HG03064 (cell line): ENCODE results near the gene AFAP1L2.
A peak's percentile ranks its signal among the peaks of the same experiment; 100 is the strongest.

Experiments used
- ATAC-seq: cut with Tn5 transposase; IDR thresholded peaks from one replicate; pipeline ENCODE4 v1.9.1; 2021; ENCODE audit warnings: low read depth; ENCODE audit not compliant: unreplicated experiment

Gene AFAP1L2

DNA sequence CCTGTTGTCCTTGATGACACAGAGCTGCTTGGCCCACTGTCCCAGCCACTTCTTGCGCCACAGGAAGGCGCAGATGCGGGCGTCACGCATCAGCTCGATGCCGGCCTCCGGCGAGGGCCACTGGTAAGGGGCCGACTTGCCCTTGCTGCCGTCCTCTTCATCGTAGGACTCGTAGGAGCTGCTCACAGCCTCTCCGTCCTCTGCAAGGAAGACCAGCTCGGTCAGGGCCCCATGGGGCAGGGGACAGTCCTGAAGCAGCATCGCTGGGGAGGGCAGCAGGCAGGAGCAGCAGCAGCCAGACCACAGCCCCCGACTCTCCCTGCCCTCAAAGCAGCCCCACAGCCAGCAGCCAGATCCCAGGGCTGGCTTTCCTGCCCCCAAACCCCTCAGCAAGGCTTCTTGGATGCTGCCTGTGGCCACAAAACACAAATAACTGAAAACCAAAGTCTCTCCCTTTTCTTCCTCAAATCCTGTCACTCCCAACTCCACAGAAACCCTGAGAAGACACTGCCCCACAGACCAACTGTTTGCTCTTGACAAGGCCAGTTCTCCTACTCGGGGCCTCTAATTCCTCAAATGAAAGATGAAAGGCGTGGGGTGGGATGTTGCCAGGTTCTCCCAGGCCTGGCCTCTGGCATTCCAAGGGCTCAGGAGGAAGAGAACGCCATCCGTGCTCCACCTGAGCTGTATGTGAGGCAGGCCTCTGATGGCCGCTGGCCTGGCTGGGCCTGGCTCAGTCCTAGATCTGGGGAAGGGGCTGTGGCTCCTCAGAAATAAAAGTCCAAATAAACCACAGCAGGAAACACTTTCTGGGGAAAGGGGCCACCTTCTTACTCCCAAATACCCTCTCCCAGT is 88.5 kb downstream of the AFAP1L2 start:
- no peak for ATAC-seq

DNA sequence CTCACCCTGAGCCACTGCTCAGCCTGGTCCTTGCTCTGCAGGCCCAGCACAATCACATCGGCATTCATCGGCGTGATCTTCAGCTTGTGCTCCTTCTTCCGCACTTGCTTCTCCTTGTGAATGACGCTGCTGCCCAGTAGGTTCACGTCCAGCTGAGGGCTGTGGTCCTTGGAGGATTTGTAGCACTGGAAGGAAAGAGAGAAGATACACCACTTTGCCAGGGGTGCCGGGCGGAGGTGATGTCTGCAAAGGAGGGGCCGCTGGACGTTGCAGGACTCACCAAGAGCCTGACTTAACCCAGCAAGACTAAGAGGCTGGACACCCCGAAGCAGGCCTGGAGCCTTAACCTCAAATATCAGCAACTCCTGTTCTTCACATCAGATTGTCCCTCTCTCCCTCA is 90.4 kb downstream of the AFAP1L2 start:
- no peak for ATAC-seq

DNA sequence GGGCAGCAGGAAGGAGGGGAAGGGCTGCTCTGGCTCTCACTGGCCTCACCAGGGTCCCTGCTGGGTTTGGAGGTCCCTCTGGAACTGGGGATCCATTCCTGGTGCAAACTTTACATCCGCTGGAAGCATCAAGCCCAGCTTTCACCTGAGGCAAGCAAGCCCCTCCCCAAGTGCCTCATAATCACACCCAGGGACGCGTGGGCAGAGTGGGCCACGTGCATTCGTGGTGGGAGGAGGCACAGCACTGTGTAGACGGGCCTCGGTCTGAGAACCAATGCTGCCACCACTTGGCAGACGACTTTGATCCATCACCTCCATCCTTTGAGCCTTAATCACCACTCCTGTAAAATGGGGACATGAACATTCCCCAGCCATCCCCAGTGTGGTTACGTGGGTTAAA is 91.2 kb downstream of the AFAP1L2 start:
- ATAC-seq: no peak

DNA sequence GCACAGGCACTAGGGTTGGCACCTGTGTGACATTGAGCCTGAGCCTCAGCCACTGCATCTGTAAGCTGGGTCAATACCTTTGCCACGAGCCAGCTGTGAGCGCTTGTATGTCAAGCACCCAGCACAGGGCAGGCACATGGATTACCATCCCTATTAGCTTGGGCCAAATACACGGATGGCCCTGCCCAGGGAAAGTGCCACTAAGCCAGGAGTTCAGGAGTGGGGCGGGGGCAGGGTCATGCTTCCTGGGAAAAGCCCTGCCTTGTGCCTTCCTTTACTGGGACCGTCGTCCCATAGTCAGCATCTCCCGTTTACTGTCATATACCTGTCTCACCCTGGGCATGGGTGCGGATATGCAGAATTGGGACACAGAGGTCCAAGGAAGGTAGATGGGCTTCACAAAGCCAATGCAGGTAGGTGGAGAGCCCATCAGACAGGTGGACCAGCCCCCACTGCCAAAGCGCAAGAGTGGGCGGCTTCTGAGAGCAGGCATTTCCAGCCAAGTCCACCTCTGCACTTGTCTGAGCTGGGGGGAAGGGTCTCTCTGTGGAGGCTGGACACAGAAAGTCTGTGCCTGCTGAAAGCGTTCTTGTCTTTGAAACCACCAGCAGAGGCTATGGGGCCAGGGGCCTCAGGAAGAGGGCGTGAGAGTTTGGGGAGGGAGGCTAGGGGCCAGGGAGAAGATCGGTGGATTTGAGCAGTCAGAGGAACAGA is 92.6 kb downstream of the AFAP1L2 start:
- ATAC-seq: no peak

DNA sequence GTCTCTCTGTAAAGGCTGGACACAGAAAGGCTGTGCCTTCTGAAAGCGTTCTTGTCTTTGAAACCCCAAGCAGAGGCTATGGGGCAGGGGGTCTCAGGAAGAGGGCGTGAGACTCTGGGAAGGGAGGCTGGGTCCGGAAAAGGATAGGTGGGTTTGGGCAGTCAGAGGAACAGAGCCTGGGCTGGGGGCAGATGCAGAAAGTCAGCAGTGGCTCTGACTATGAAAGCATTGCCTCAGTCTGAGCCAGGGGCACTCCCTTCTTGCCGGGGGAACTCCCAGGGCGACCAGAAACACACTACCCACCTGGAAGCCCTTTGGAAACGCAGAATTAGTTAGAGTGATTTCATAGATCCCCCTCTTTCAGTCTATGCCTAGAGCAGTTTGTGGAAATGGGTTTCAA is 93.3 kb downstream of the AFAP1L2 start:
- ATAC-seq: no peak

DNA sequence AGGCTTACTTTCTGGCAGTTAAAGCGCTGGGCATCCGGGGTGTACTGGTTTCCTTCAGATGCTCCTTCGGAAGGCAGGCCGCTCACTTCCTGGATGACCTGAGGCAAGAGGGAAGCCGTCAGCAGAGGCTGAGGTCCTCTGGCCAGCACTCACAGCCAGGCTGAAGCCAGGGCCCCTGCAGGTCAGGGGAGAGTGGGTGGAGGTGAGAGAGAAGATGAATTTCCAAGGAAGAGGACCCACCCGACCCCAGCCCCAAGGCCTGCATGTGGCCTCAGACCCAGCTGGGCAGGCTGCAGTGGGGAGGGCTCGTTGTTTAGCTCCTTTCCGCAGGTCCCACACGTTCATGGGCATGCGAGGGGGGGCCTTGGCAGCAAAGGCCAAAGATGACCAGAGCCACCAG is 94.0 kb downstream of the AFAP1L2 start:
- no peak for ATAC-seq

DNA sequence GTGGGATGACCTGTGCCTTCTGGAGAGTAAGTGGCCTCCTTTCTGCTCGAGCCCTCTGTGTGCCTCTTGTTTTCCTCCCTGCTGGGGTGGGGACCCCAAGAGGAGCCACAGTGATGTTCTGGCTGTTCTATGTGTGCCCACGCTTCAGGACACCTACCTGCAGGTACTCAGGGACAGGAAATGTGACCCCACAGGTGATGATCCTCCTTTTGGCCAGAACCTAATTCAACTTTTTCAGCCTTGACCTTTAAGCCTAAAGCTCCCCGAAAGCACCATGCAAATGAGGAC is 95.0 kb downstream of the AFAP1L2 start:
- ATAC-seq: no peak

DNA sequence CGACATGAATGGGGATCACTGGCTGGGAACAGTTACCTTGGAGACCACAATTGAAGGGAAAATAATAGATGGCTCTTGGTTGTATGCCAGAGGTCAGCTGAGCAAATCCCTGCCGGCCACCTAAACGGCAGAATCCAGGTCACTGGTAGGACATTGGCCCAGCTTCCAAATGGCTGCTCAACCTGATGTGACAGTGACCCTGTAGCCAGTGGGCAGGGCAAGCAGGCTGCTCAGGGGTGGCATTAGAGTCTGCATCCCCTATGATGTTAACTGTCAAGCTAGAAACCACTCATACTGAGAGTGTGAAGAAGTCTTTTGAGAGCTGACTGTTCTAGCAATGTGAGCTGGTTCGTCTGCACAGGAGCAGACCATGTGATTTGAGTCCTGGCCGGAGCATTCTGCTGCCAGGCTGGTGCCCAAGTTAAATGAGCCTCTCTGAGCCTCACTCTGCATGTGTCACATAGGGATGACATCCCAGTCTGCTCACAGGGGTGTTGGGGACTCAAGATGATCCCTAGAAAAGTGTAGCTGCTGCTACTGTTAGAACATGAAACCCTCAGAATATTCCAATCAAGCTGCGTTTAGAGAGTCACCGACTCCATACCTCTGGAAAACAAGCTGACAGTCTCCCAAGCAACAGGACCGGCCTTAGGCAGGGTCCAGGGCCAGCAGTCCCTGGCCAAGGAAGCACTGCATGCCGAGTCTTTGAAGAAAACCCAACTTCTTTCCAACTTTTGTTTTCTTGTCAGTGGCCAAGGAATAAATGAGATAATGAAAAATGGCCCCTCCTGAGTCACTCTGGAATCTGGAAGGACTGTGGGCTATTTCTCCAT is 95.6 kb downstream of the AFAP1L2 start:
- ATAC-seq: no peak

DNA sequence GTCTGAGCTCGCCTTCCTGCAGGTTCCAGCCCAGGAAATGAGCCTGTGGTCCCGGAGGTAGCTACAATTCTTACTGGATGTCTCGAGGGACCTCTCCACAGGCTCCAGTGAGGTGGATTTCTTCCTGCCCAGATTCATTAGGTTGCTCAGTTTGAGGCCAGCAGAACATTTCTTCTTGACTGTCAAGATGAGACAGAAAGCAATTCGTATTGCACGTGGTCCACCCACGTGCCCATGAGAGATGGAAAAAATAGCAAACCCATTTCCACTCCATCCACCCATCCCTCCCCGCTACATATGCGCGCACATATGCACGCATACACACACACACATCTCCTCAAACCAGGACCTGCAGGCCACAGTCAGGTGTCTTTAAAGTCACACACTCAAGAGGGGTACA is 96.6 kb downstream of the AFAP1L2 start:
- ATAC-seq: no peak

DNA sequence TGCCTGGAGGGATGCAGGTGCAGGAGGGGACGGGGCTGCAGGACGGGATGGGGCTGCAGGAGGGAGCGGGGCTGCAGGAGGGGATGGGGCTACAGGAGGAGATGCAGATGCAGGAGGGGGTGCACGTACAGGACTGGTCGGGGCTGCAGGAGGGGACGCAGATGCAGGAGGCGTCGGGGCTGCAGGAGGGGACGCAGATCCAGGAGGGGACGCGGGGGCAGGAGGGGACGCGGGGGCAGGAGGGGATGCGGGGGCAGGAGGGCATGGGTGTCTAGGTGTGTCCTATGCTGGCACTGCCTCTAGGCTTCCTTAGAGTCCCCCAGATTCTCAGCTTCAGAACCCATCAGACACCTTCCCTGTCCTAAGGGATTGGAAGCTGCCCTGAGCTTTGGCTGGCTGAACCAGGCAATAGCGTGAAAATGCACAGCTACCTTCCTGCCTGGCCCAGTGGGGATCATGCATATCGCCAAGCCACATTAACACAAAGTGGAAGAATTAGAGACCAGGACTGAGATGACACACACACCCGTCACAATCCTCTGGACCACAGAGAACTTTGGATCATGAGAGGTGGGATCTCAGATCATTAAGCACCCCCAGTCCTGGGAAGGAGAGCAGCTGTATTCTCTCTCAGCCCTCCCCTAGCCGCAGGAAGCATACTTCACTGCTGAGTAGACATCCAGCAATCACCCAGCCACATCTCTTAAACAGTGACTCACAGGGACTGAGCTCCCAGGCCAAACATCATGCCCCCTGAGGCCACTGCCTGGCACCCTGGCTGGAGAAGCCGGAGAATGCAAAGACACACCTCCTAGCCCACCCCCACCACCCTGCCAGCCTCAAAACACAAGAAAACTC is 98.0 kb downstream of the AFAP1L2 start:
- no peak for ATAC-seq

DNA sequence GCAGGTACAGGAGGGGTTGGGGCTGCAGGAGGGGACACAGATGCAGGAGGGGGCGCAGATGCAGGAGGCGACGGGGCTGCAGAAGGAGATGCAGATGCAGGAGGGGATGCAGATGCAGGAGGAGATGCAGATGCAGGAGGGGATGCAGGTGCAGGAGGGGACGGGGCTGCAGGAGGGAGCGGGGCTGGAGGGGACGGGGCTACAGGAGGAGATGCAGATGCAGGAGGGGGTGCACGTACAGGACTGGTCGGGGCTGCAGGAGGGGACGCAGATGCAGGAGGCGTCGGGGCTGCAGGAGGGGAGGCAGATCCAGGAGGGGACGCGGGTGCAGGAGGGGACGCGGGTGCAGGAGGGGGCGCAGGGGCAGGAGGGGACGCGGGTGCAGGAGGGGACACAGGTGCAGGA is 98.8 kb downstream of the AFAP1L2 start:
- ATAC-seq: no peak

DNA sequence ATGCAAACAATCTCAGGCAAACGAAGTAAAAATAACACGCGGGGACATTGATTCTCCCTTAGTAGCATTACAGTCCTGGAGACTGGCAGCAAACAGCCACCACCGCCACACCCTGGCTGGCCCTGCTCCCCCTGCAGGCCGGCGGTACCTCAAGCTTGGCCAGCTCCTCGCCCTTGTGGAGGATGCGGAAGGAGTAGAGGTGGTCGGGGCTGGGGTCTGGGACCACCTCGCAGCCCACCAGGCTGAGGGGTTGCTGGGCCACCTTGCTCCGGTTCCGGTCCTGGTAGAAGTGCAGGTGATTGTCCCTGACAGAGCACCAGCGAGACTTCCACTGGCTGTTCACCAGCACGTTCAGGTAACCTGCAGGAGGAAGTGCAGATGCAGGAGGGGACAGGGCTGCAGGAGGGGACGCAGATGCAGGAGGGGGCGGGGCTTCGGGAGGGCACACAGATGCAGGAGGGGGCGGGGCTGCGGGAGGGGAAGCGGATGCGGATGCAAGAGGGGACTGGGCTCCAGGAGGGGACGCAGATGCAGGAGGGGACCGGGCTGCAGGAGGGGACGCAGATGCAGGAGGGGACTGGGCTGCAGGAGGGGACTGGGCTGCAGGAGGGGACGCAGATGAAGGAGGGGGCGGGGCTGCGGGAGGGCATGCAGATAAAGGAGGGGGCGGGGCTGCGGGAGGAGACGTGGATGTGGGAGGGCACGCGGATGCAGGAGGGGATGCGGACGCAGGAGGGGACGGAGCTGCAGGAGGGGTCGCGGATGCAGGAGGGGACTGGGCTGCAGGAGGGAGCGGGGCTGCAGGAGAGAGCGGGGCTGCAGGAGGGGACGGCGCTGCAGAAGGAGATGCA is 99.5 kb downstream of the AFAP1L2 start:
- peak; percentile 57 for ATAC-seq

DNA sequence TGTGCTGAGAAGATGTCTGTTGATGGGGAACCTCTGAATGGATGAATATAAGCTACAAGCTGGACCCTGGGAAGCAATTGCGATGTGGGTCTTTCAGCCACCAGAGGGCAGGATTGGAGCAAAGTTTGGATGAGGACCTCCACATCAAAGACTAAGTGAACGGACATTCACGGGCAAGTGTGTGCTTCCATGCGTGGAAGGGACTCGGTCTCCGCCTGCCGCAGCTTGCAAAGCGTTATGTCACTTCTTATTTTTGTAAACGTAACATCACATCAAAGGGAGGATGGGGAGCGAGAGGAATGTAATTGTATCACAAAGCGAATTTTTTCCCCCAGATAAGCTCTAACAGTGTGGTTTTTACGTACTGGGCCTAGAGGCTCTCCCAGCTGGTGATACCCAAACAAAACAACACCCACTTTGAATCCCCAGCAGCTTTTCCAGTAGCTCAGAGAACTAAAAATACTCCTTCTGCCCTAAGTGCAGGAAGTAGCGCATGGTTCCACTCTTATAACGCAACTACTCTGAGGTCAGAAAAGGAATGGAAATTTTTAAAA is 100.2 kb downstream of the AFAP1L2 start:
- peak; percentile 83 for ATAC-seq

DNA sequence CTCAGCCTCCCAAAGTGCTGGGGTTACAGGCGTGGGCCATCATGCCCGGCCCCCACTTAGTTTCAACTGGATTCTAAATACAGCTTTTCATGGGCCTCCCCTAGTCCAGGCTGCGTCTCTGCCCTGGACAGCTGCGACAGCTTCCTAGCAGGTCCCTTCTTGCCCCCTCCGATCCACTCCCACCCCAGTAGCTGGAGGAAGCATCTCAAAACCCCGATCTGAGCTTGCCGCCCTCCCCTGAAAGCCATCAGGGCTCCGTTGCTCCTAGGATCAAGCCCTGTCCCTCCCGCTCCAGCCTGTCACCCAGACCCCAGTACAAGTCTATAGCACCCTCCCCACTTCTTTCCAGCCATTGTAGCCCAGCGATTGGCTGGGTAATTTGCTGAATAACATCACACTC is 100.7 kb downstream of the AFAP1L2 start:
- no peak for ATAC-seq

DNA sequence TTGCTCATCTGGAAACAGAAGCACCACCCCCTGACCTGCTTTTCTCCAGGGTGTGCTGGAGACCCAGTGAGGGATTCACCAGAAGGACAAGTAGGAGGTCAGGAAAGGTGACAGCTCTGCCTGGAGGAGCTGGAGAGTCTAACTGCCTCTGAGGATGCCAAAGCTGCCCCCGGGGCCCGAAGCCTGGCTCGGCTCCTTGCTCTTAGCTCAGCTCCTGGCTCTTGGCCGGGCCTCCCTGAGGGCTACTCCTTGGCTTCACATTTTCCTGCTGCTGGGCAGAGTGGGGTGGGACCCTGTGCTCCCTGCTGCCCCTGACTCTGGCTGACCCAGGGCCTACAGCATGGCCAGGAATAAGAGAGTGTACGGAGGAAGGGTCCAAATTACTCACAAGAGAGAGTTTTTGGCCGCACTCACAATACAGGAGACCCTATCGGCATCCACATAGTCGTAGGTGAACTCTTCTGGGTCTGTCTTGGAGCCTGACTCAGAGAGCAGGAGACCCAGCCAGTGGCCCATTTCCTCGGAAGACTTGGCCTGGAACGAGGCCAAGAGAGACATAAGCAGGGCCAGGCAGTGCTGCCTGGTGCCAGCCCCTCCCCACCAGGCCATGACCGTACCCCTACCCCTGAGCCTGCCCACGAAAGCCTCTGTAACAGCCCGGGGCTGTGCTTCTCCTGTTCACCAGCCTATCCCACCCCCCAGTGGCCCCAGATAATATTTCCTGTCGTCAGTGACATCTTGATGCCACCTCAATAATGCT is 102.2 kb downstream of the AFAP1L2 start:
- ATAC-seq: no peak

DNA sequence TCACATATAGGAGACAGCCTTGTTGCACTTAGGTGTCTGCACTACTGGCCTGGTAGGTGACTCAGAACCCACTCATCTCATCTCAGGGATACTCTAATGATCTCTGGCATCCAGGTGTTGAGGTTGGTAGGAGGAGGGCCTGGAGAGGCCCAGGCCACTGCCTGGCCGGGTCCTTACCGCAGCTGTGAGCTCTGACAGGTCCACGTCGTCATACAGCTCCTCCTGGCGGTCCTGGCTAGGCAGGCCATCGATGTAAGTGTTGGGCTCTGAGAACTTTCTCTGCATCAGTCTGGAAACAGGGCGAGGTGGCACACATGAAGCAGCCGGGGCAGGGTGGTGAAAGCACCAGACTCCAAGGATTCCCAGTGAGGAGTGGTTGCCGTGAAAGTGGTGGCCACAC is 103.1 kb downstream of the AFAP1L2 start:
- no peak for ATAC-seq

DNA sequence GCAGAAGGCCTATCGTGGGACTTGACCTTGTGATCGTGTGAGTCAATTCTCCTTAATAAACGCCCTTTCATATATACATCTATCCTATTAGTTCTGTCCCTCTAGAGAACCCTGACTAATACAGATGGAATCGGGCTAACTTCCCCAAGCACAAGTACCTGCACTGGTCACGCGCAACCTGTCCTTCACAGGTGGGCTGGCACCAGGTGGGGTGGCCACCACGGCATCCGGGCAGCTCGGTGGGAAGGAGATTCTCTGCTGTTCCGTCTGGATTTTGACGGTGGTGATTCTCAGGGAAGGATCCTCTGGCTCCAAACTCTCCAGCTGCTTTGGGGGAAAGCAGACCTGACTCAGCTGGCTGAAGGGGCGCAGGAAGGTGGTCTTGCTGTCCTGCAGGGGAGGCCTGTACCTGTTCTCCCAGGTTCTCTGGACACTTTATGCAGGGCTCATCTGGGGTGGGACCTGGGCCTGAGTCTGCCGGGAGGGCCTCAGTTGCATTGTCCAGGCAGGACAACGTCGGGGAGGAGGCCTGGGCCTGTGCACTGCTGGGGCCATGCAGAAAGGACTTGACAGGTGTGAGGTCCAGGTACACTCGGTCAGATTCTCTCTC is 104.2 kb downstream of the AFAP1L2 start:
- no peak for ATAC-seq

DNA sequence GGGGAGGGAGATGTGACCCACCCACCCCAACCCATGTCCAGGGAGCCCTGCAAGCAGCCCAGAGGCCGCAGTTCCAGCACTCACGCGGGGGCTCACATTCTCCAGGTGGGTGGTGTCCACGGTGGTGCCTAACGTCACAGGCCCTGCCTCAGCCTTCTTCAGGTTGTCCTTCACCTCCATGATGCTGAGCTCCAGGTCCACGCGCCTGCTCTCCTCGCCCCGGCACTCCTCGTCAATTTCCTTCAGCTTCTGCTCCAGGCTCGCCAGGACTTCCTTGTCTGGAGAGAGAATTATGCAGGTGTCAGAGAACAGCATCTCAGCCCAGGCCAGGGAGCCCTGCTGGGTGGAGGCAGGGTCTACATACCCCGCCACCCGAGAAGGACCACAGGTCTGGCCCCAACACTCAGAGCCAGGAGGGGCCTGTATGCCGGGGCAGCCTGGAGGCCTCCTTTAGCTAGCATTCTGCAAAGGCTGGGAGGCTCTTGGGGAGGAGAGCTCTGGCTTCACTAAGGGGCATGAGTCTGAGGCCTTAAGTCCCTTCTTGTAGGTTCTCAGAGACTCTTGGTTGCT is 107.1 kb downstream of the AFAP1L2 start:
- ATAC-seq: no peak
